ENCODE results near the gene POGLUT2. TPM values are rescaled to one million over a fixed set of nuclear protein-coding genes. Genes with fewer than 3 reads are reported as not detected.

The POGLUT2 gene
- total and polyA plus RNA-seq, 11 donors: 1.4 to 6.7 (median 2.6) TPM

- TF ChIP-seq CTCF (IDR thresholded peaks at IDR 0.05) (no peak), POLR2A (IDR thresholded peaks at IDR 0.05) (no peak)
- ATAC-seq (no peak), DNase-seq (no peak)
- Histone ChIP-seq H3K36me3 (no peaks in the 10 kb centered on the region), H3K4me3 (no peak overlapping the region), H3K4me1 (no peaks in the 10 kb centered on the region), H3K27me3 (no peaks in the 10 kb centered on the region), H3K9me3 (peaks cover 0 to 76% (median 14%) of the 10 kb centered on the region in 12 donors), H3K27ac (no peak overlapping the region)
- intact Hi-C loops (cut with DNase I): no loop called here
These were observed 56.3 kb downstream of the POGLUT2 start for GRCh38 chr13:102742506-102742905.

GRCh38 chr13:102742101-102742500, 56.7 kb downstream of the POGLUT2 start:
- peaks cover 0 to 76% (median 14%) of the 10 kb centered on the region in 12 donors for H3K9me3 ChIP-seq
- ATAC-seq: no peak
- H3K27ac ChIP-seq: no peak overlapping the region
- H3K27me3 ChIP-seq: no peaks in the 10 kb centered on the region
- no peak overlapping the region for H3K4me3 ChIP-seq
- no peak for TF ChIP-seq CTCF (IDR thresholded peaks at IDR 0.05)
- no peak for TF ChIP-seq POLR2A (IDR thresholded peaks at IDR 0.05)
- no peaks in the 10 kb centered on the region for H3K4me1 ChIP-seq
- H3K36me3 ChIP-seq: no peaks in the 10 kb centered on the region
- DNase-seq: no peak
- WGBS, 4 donors: 38 to 62% (median 48%) methylated on average over 1 of the region's 1 CpG
- intact Hi-C loops (cut with DNase I): no loop called here

Other genes with a start within 250 kb of the POGLUT2 start
- gene TPP2, start 202.0 kb downstream of the POGLUT2 start, total RNA-seq: 10 to 100 TPM; 26.0 to 37.9 (median 32.4) TPM
- 10 to 100 TPM; 13.0 to 24.1 TPM for gene TPP2, start 202.0 kb downstream of the POGLUT2 start, polyA plus RNA-seq
- gene METTL21C, start 103.9 kb downstream of the POGLUT2 start, total RNA-seq: not detected
- gene METTL21C, start 103.9 kb downstream of the POGLUT2 start, polyA plus RNA-seq: not detected
- gene TEX30, start 25.2 kb downstream of the POGLUT2 start, total RNA-seq: 10 to 100 TPM in 4 of 9 donors, 1 to 10 TPM in 5; 6.0 to 13.7 (median 9.8) TPM
- 10 to 100 TPM; 10.2 to 12.8 TPM for gene TEX30, start 25.2 kb downstream of the POGLUT2 start, polyA plus RNA-seq
- 10 to 100 TPM; 20.3 to 35.7 (median 24.7) TPM for gene BIVM, start 143 bp upstream of the POGLUT2 start, total RNA-seq
- gene BIVM, start 143 bp upstream of the POGLUT2 start, polyA plus RNA-seq: 10 to 100 TPM; 10.3 to 19.0 TPM
- gene ERCC5, start 47.1 kb upstream of the POGLUT2 start, total RNA-seq: 10 to 100 TPM; 27.4 to 61.7 (median 31.4) TPM
- 10 to 100 TPM; 22.4 to 34.0 TPM for gene ERCC5, start 47.1 kb upstream of the POGLUT2 start, polyA plus RNA-seq